ENCODE measurements around the gene ASTN2. TPM values are rescaled to one million over a fixed set of nuclear protein-coding genes. Genes with fewer than 3 reads are reported as not detected.

Gene ASTN2
- total RNA-seq, 1 donor from 2014 or later = 2.3 TPM

- no peak for TF ChIP-seq CTCF (IDR thresholded peaks at IDR 0.05)
Measured at GRCh38 chr9:117249799-117250198, 165.1 kb downstream of the ASTN2 start.

DNA sequence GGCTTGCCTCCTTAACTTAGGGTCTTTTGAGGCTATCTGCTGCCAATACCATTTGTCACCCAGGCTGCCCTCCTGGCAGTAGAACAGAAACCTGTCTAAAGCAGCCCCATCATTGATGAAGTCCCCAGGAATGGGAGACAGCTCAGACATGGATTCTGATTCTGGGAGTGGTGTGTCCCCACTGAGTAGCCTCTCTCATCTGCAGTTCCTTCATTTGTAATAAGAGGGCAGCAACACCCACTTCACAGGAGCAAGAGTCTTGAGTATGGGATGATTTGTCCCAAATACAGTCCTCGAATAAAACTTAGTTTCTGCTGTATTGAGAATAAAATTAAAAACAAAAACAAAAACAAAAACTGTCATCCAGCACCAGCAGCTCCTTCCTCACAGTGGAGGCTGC lies 167.6 kb downstream of the ASTN2 start:
- Histone ChIP-seq H3K4me3 (no peak overlapping the region), H3K27ac (no peak overlapping the region), H3K9me3 (no peaks in the 10 kb centered on the region), H3K36me3 (no peaks in the 10 kb centered on the region), H3K4me1 (no peaks in the 10 kb centered on the region), H3K27me3 (no peaks in the 10 kb centered on the region)
- intact Hi-C loops (cut with DNase I) = loop anchor here (10.0 kb wide), 1 partner anchor 168 kb away; the partner anchor contains the start of gene ASTN2
- no peak for DNase-seq (ENCODE audit: low spot score in 2 of 2)
- TF ChIP-seq CTCF (IDR thresholded peaks at IDR 0.05) = peak in 2 of 3 experiments; percentile 27 to 42

More at GRCh38 chr9:117249799-117250198, 165.1 kb downstream of the ASTN2 start:
- DNase-seq (ENCODE audit: low spot score in 2 of 2) = no peak
- Histone ChIP-seq H3K27ac (no peak overlapping the region), H3K4me3 (no peak overlapping the region), H3K27me3 (no peaks in the 10 kb centered on the region), H3K36me3 (no peaks in the 10 kb centered on the region), H3K9me3 (no peaks in the 10 kb centered on the region), H3K4me1 (no peaks in the 10 kb centered on the region)
- intact Hi-C loops (cut with DNase I) = loop anchor here (10.0 kb wide), 1 partner anchor 165 kb away; the partner anchor contains the start of gene ASTN2

GRCh38 chr9:117245175-117245829 lies 169.6 kb downstream of the ASTN2 start:
- Histone ChIP-seq H3K4me1 (no peaks in the 10 kb centered on the region), H3K27me3 (no peaks in the 10 kb centered on the region), H3K36me3 (no peaks in the 10 kb centered on the region), H3K4me3 (no peak overlapping the region), H3K9me3 (no peaks in the 10 kb centered on the region), H3K27ac (no peak overlapping the region)
- intact Hi-C loops (cut with DNase I) = loop anchor here (10.0 kb wide), 1 partner anchor 169 kb away; the partner anchor contains the start of gene ASTN2
- TF ChIP-seq CTCF (IDR thresholded peaks at IDR 0.05) = no peak
- DNase-seq (ENCODE audit: low spot score in 2 of 2) = no peak

GRCh38 chr9:117242082-117242481 lies 172.8 kb downstream of the ASTN2 start:
- DNase-seq (ENCODE audit: low spot score in 2 of 2) = no peak
- H3K36me3 ChIP-seq = no peaks in the 10 kb centered on the region
- intact Hi-C loops (cut with DNase I) = loop anchor here (10.0 kb wide), 1 partner anchor 173 kb away; the partner anchor contains the start of gene ASTN2
- no peak overlapping the region for H3K4me3 ChIP-seq
- no peak overlapping the region for H3K27ac ChIP-seq
- no peaks in the 10 kb centered on the region for H3K9me3 ChIP-seq
- H3K27me3 ChIP-seq = no peaks in the 10 kb centered on the region
- no peak for TF ChIP-seq CTCF (IDR thresholded peaks at IDR 0.05)
- H3K4me1 ChIP-seq = no peaks in the 10 kb centered on the region

GRCh38 chr9:117239428-117239827 lies 175.4 kb downstream of the ASTN2 start:
- Histone ChIP-seq H3K4me1 (no peaks in the 10 kb centered on the region), H3K36me3 (no peaks in the 10 kb centered on the region), H3K27ac (no peak overlapping the region), H3K27me3 (no peaks in the 10 kb centered on the region), H3K9me3 (no peaks in the 10 kb centered on the region), H3K4me3 (no peak overlapping the region)
- TF ChIP-seq CTCF (IDR thresholded peaks at IDR 0.05) = no peak
- intact Hi-C loops (cut with DNase I) = no loop called here
- DNase-seq (ENCODE audit: low spot score in 2 of 2) = no peak

Measured in ascending aorta (tissue), 2 donors.